Measurements from ENCODE around the gene C6orf47. TPM values are rescaled to one million over a fixed set of nuclear protein-coding genes. Genes with fewer than 3 reads are reported as not detected.

C6orf47 gene
- total and polyA plus RNA-seq, 2 of the 13 experiments (the other 11 are each of a cell fraction or from before 2014, with no cell fraction given): 1.7 to 18.1 TPM

- TF ChIP-seq THAP9 (CRISPR knock-in tag; IDR thresholded peaks at IDR 0.05; ENCODE audit: borderline replicate concordance) (peak; percentile 57; the same call in 1 of the 2 replicates), ZMYM2 (CRISPR knock-in tag; IDR thresholded peaks at IDR 0.05) (peak; percentile 43; the same call in 1 of the 2 replicates), LBX2 (CRISPR knock-in tag; IDR thresholded peaks at IDR 0.05; ENCODE audit: borderline replicate concordance) (0 out of 2 replicates have a peak, but pooled peaks have one; percentile 25), ZSCAN22 (CRISPR knock-in tag; IDR thresholded peaks at IDR 0.05) (no peak), ZBTB14 (CRISPR knock-in tag; IDR thresholded peaks at IDR 0.05) (peak; percentile 58), HMGXB3 (CRISPR knock-in tag; IDR thresholded peaks at IDR 0.05; ENCODE audit: borderline replicate concordance) (no peak), ZC3H4 (CRISPR knock-in tag; IDR thresholded peaks at IDR 0.05; ENCODE audit: borderline replicate concordance) (peak; percentile 93), FOXM1 (CRISPR knock-in tag; IDR thresholded peaks at IDR 0.05) (0 out of 2 replicates have a peak, but pooled peaks have one; percentile 63), ZNF563 (CRISPR knock-in tag; IDR thresholded peaks at IDR 0.05) (peak; percentile 46; the same call in 1 of the 2 replicates), KDM5B (CRISPR knock-in tag; IDR thresholded peaks at IDR 0.05; ENCODE audit: borderline replicate concordance) (no peak; the same call in 1 of the 2 replicates), ZNF552 (CRISPR knock-in tag; IDR thresholded peaks at IDR 0.05; ENCODE audit: borderline replicate concordance) (0 out of 2 replicates have a peak, but pooled peaks have one; percentile 23), CCAR2 (optimal IDR thresholded peaks at IDR 0.05; ENCODE audit: low read depth, low read length) (peak; percentile 34), LCORL (IDR thresholded peaks at IDR 0.05) (no peak), LCORL (CRISPR knock-in tag; IDR thresholded peaks at IDR 0.05) (0 out of 2 replicates have a peak, but pooled peaks have one; percentile 24), RBAK (CRISPR knock-in tag; IDR thresholded peaks at IDR 0.05) (no peak), STAT6 (CRISPR knock-in tag; IDR thresholded peaks at IDR 0.05; ENCODE audit: borderline replicate concordance) (no peak)
These were observed 4.4 kb upstream of the C6orf47 start, which contains the start of gene GPANK1 (continued) for GRCh38 chr6:31664790-31665500.

Data from HepG2 (cell line).